Uterus (tissue), 2 donors: ENCODE results near the gene OBI1.

ENCODE experiments used
- CTCF ChIP-seq, 4 experiments: fragments of 200-600 bp in 2 of 4; fragments of 450-650 bp in 2 of 4; sonication (generic) in 2 of 4; IDR thresholded peaks; one replicate each; pipeline ENCODE4 v1.5.1; 2016 to 2019; ENCODE audit warnings: antibody characterized with exemption in 4 of 4, mild to moderate bottlenecking in 2 of 4, moderate library complexity in 1 of 4
- POLR2A ChIP-seq, 2 donors: fragments of 450-650 bp; IDR thresholded peaks; one replicate each; pipeline ENCODE4 v1.6.1; 2016; ENCODE audit warnings: antibody characterized with exemption in 2 of 2, mild to moderate bottlenecking in 1 of 2, moderate library complexity in 1 of 2

GRCh38 chr13:78679329-78679728 is 20.4 kb upstream of the OBI1 start:
- TF ChIP-seq CTCF (IDR thresholded peaks at IDR 0.05) (no peak), POLR2A (IDR thresholded peaks at IDR 0.05) (no peak)
